Fibroblast of skin of left biceps (primary cell): ENCODE data around the gene SYNE2.
"Not testable (repeated sequence)": the region's sequence is repeated elsewhere in the genome, so short reads cannot be mapped to it uniquely, and the experiment has no call there.

ENCODE experiments used
- DNase-seq, 2 experiments: peaks; one replicate each; pipeline ENCODE4 v3.0.0-alpha.2; 2013; ENCODE audit warnings: low read depth in 2 of 2

The SYNE2 gene

DNA sequence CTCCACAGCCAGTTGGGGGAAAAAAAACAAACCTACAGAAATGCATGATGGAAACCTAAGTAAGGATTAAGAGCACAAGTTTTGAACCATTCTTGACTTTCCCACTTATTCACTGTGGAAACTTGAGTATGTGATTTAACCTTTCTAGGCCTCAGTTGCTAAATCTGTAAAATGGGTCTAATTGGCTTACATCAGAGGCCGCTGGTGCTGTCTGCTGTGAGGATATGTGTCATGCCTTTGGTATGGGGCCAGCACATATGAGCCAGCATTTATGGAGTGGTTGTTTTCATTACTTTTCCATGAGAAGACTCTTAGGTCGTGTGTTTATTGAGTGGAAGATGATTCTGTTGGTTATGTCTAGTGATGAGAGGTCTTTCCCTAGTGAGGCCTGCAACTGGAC, 339.0 kb downstream of the SYNE2 start:
- peak; percentile 51 to 56 for DNase-seq

DNA sequence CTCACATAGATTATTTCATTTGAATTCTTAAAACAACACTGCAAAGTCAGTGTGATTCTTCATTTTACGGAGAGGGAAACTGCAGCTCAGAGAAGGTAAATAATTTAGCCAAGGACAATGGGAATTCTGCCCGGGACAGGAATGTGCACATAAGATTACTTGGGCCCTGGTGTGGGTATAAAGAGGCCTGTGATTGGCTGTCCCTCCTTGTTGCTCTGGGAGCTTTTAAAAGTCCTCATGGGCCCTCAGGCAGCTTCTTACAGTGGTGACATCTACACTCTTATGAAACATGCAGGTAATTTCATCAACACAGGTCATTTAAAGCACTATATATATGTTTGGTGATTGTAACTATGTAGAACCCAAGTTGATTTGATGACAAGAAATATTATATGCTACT, 341.0 kb downstream of the SYNE2 start:
- no peak for DNase-seq

DNA sequence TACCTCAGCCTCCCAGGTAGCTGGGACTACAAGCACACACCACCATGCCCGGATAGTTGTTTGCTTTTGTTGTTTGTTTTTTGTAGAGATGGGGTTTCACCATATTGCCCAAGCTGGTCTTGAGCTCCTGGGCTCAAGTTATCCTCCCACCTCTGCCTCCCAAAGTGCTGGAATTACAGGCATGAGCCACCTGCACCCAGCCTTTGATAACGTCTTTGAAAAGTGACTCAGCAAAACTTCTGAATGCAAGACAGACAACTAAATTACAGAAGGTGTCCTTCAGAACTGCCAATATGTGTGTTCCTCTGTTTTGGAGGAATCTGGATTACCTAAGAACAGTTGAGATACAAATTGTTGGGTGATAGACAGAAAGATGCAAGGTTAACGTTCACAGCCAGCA, 341.6 kb downstream of the SYNE2 start:
- DNase-seq, result no peak

DNA sequence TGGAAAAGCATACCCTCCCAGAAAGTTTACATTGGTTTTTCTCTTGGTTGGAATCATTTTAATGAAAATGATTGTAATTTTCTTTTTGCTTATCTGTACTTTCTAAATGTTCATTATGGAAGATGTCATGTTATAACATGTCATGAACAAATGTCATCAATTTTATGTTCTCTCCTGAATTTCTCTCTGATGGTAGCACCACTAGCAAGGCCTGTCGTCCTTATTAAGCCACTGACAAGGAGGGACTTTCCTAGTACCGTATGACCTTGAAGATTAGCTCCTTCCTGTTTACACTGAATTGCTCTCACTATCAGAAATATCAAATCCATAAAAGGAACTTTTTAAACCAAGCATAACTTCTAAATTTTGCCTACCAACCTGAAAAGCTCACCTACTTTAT, 342.4 kb downstream of the SYNE2 start:
- DNase-seq, result no peak

DNA sequence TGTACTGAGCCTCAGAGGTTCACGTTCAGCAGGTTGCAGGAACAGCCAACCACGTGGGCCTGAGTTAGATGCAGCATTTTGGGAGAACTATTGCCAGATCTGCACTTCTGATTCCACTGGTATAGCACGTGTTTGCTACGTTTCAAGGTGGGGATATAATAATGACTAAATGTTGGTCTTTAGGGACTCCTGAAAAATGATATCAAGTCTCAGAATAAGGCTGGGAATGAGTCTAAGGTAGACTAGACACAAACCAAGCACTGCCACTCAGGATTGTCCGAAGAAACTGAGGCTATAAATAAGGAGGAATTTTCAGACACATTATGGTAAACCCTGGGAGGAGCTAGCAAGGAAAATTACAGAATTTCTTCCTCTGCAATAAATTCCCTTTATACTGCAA, 343.3 kb downstream of the SYNE2 start:
- no peak for DNase-seq

DNA sequence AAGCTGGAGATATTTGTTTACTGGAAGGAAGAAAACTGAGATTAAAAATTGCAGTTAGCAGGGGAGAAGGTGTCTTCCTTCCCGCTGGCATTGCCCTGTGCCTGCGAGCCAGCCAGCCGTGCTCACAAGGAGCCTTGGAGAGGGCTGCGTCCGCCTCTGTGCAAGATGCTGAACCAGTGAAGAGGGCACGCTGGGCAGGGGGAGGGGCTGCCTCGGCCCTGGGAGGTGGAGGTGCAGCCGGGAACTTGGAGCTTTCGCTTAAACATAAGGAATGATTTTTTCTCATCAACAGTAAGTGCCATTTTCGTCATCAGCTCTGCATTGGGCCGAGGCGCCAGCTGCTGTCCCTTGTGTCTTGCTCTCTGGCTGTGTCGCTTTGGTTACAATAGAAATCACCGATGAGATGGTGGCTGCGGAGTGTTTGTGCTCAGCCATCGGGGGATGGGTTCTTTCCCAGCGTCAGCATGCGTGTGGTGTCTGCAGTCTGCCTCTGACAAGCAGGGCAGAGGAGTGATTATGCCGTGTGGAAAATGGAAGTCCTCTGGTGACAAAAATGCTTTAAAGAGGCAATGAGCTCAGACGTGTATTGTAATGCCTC, 344.1 kb downstream of the SYNE2 start:
- no peak for DNase-seq

DNA sequence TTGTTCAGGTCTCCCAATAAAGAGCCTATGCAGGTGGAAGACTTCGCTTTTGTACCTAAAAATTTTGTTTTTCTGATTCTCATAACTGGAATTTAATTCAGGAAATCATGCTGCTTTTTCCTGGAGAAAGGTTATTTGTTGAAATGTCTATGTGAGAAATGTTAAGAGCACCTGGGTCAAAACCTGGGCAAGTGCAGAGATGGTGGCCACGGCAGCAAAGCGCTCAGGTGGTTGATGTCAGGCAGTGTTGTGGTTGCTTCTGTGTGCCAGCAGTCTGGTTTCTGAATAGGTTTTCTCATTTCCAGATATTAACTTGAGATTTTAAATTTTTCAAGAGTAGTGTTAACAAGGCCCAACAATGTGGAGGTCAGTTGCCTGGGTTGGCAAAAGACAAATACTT, 345.2 kb downstream of the SYNE2 start:
- no peak for DNase-seq

DNA sequence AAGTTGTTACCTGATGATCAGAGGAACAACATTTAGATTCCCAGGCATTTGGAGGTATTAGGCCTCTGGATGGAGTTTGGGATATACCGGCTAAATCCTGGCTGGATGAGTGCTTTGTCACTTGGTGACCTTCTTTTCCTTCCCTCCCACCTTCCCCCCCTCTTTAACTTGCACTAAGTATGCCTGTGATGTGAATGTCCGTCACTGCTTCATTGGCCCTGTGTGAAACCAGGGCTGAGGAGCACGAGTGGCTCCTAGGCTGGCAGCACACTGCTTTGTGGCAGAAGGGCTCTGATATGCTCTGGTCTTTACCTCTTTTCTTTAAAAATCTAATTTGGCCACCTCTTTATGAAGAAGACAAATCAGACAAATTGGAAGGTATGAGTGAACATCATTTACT, 345.7 kb downstream of the SYNE2 start:
- no peak for DNase-seq

DNA sequence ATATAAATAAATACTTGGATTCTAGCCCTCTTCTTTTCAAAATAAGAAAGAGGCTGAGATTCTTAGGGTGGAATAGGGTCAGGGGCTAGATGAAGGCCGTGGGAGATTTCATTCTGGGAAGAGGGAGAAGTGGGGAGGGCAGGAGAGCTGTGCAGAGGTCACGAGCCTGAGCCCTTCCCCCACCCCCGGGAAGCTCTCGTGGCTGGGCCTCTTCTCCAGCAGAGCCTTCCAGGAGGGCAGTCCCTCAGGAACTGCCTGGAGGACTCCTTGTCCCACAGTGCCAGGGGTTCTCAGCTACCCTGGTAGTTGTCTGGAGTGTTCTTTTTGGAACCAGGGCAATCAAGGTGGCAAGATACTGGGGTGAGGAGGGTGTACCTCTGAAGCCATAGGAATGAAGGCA, 347.4 kb downstream of the SYNE2 start:
- DNase-seq, result no peak

DNA sequence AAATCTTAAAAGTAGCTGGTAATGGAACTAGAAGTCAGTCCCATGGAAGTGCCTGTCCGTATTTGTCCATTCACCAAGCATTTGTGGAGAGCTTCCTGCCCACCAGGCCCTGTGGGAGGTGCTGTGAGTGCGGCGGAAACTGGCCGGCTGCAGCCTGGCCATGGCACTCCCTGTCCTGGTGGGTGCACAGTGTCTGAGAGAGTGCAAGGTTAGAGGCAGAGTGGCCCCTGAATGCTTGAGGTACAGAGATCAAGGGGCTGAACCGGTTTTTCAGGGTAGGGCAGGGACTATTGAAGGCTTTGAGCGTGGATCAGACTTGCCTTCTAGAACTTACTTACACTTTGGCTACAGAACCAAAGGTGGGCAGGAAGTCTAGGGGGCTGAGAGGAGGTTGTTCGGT, 348.5 kb downstream of the SYNE2 start:
- no peak for DNase-seq

DNA sequence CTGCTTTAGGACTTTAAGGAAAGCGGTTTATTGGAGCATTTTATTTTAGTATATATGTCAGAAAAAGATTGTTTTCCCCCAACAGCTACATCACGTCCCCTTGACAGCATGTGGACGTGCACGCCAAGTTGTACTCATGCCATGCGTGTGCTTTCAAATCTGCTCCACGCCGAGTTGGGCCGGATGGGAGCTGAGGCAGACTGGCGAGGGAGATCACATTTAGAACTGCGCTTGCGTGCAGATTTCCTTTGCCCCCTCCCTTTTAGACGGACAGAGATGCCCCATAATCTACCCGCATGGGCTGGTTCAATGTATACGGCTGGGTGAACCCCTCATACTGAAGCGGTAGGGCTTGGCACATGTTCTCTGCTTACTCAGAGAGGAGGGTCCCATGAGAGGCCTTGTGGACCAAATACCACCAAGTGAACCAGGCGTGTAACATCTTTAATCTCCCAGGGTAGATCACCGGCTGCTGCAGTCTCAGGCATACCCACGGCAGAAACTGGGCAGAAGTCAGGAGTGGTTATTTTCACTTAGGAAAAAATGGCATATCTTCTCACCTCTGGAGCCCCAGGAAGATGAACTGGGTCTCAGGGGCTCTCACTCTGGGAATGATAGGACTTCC, 349.2 kb downstream of the SYNE2 start:
- DNase-seq, result no peak

DNA sequence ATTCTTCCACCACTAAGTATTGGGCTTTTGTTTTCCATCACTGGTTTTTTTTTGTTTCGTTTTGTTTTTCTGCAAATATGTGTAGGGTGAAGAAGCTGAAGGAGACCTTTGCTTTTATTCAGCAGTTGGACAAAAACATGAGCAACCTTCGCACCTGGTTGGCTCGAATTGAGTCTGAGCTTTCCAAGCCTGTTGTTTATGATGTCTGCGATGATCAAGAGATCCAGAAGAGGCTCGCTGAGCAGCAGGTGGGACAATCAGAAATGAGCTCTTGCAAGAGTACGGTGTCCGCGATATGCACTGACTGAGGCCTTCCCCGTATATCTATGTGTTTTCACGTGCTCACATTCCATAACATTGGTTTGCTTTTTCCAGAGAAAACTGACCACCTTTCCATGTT, 349.9 kb downstream of the SYNE2 start:
- no peak for DNase-seq

DNA sequence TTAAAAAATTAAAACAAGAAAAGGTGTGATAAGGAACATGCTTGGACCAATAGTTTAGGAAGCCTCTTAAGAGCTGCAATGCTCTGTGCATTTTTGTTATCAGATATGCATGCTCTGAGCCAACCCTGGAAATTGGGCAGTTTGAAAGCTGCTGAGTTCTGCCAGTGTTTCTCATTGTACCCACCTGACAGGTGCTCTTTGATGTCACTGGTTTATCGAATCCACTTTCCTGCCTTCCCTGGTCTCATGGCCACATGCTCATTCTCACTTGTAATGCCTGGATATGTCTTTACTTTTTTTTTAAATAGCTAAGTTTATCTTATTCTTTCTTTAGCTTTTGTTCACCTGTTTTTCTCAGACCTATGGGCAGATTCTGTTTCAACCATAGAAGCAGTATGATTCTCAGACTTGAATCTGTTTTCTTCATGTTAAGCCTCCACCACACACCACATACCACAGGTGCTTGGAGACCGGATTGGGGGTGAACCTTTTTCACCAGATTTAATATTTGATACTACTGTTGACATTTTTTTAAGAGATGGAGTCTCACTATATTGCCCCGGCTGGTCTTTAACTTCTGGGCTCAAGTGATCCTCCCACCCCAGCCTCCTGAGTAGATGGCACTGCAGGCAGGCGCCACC, 350.7 kb downstream of the SYNE2 start:
- DNase-seq, result no peak

DNA sequence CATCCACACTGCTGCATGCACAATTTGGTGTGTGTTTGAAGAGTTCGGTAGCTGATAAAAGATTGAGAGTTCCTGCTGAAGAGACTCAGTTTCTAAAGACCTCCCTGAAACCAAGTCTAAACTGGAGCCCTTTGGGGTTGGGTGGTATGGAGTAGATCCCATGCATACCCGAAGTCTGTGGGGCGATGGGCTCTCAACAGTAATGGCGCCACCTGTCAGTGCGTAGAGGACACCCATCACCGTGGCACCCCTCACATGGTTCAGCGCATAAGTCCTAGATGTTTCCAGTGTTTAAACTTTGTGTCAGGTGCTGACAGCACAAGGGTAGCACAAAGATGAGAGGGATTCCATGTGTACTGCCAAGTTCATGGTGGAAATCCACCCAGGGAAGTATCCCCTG, 355.5 kb downstream of the SYNE2 start:
- no peak for DNase-seq

DNA sequence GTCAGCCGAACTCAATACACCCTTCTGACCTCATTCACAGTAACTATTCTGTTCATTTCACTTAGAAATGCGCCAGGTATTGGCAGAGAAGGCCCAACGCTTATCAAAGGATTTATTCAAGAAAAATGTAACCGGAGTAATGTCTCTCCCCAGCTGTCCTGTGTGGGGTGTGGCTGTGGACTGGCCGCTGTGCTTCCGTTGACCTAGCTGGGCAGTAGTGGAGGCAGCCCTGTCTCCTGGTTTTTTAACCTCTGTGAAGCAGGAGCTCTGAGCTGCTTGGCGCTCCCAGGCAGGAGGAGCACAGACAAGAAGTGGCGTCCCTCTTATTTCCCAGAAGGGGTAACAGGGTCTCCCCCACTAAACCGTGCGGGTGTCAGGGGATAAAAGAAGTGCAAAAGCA, 356.2 kb downstream of the SYNE2 start:
- no peak for DNase-seq

DNA sequence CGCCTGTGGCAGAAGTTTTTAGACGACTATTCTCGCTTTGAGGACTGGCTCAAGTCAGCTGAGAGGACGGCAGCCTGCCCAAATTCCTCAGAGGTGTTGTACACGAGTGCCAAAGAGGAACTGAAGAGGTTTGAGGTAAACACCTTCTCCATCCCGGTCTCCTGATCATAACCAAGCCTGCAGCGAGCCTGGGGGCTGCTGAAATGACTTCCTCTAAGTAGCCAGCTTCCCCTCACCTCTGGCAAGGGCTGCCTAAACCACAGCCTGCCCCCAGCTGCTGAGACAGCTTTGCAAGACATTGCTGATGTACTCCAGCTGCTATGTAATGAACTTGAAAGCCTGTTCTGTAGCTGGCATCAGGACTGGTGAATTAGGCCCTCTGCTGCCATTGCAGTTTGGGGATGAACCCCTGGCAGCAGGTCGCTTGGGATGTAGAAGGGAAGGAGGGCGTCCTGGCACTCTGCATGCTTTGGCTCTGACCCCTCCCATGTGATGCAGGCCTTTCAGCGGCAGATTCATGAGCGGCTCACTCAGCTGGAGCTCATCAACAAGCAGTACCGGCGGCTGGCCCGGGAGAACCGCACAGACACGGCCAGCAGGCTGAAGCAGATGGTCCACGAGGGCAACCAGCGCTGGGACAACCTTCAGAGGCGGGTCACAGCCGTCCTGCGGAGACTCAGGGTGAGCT, 356.8 kb downstream of the SYNE2 start:
- no peak for DNase-seq

DNA sequence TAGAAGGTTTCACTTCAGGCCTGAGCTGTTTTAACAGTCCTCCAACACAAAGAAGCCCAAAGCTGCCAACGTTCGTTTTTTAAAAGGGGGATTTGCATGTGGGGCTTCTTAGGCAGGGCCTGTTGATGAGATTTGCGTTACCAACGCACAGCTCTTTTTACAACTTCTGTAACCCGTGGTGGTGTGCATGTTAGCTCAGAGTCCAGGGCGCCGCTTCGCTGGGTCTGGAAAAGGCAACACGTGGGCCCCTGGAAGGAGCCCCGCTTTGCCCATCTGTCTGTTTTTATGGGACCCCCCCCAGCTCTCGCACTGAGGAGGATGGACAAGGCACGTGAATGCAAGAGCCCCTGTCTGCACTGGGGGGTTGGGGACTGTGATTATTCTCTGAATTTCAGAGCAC, 357.4 kb downstream of the SYNE2 start:
- DNase-seq, result no peak

DNA sequence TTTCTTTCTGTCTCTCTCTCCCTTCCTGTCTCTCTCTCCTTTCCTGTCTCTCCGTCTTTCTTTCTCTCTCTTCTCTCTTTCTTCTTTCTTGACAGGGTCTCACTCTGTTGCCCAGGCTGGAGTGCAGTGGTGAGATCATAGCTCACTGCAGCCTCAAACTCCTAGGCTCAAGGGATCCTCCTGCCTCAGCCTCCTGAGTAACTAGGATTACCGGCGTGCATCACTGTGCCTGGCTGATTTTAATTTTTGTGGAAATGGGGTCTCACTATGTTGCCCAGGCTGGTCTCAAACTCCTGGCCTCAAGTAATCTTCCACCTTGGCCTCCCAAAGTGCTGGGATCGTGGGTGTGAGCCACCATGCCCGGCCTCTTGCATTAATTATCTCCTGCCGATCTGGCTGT, 358.1 kb downstream of the SYNE2 start:
- not testable (repeated sequence) for DNase-seq

DNA sequence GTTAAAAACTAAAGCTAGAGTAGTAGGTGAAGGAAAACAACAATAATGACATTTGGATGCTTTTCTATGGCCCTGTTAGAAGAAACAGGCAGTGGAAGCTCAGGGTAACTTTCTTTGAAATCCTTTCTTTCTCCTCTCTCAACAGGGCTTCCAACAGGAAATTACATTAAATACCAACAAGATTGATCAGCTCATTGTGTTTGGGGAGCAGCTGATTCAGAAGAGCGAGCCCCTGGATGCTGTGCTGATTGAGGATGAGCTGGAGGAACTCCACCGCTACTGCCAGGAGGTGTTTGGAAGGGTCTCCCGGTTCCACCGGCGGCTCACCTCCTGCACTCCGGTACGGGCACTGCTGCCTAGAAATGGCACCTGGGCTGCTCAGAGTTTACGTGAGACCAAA, 359.9 kb downstream of the SYNE2 start:
- DNase-seq, result no peak

DNA sequence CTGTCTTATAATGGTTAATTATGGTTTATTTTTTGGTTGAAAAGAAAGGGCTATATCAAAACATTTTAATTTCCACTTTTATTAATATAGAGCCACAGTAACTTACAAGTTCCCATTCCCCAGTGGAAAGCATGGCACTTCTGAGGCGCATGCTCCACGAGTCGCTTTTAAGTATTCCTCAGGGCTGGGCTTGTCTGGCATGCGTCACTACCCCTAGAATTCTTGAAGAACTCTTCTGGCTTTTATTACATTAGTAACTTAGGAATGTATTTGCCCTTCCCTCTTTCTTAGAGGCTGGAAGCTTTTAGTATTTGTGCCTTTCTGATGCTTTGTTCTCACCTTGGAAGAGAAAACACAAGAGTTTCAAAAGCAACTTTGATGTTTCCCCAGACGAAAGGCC, 360.3 kb downstream of the SYNE2 start:
- no peak for DNase-seq

DNA sequence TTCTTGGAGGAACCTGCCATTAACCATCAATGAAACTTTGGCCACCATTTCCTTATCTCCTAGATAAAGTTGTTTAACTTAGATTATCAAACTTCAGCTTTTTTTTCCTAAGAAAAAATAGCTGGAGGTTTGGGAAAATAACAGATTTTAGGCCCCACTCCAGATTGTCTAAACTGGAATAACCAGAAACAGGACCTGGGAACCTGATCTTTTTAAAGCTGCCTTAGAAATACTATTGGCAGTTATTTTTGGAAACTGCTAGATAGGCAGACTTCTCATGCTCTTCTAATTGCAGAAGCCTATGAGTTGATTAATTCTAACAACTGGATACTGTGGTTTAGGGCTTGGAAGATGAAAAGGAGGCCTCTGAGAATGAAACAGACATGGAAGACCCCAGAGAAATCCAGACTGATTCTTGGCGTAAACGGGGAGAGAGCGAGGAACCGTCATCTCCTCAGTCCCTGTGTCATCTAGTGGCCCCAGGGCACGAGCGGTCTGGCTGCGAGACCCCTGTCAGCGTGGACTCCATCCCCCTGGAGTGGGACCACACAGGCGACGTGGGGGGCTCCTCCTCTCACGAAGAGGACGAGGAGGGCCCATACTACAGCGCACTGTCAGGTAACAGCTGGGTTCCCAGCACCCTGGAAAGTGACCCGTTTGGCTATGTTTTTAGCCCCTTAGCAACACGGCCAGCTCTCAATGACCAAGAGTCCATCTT, 361.2 kb downstream of the SYNE2 start:
- DNase-seq, result no peak

DNA sequence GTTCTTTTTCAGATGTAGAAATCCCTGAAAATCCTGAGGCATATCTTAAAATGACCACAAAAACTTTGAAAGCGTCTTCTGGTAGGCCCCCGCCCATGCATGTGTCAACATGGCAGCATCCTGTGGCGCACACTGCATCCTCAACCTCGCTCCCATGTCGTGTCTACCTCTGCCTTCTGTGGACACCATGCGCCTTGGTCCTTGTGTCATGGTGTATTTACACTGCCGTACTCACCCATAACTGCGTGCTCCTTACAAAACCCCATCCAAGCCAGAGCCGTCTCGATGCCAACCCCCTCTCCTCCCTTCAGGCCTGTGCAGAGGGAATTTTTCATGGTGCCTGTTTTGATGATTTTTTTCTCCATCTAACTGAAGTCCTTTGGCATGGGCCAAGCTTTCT, 362.5 kb downstream of the SYNE2 start:
- DNase-seq, result no peak
